Measurements from ENCODE around the gene NHERF1. TPM values are rescaled to one million over a fixed set of nuclear protein-coding genes. Genes with fewer than 3 reads are reported as not detected.

Gene NHERF1
- total and polyA plus RNA-seq, 2 of the 8 experiments (the other 6 are each of a cell fraction or from before 2014, with no cell fraction given), result 92.9 to 99.2 TPM

Small RNAs within 50 kb of the gene (microRNA-seq; reads per million reads assigned to microRNA genes)
- 12.8 to 14.3 reads per million in 2 experiments for gene MIR3615 (ENCODE audit: borderline microRNAs expressed in 2 of 2, borderline number of aligned reads in 2 of 2, borderline replicate concordance in 1 of 2)

Other genes with a start within 250 kb of the NHERF1 start
- gene CD300LB, start 217.2 kb upstream of the NHERF1 start, total RNA-seq (2021; fragmentation: NEBNext Ultra II Directional; extraction: Animal tissue kit (Norgen Biotek cat#: 25700)), result not detected in 2 replicates
- not detected in 2 replicates for gene CD300LB, start 217.2 kb upstream of the NHERF1 start, polyA plus RNA-seq (2011; rRNA removed)
- not detected in 2 replicates for gene CD300C, start 202.5 kb upstream of the NHERF1 start, total RNA-seq (2021; fragmentation: NEBNext Ultra II Directional; extraction: Animal tissue kit (Norgen Biotek cat#: 25700))
- gene CD300C, start 202.5 kb upstream of the NHERF1 start, polyA plus RNA-seq (2011; rRNA removed), result not detected in 2 replicates
- gene CD300H, start 181.1 kb upstream of the NHERF1 start, total RNA-seq (2021; fragmentation: NEBNext Ultra II Directional; extraction: Animal tissue kit (Norgen Biotek cat#: 25700)), result not detected in 2 replicates
- gene CD300H, start 181.1 kb upstream of the NHERF1 start, polyA plus RNA-seq (2011; rRNA removed), result not detected in 2 replicates
- not detected in 2 replicates for gene CD300LD, start 156.3 kb upstream of the NHERF1 start, total RNA-seq (2021; fragmentation: NEBNext Ultra II Directional; extraction: Animal tissue kit (Norgen Biotek cat#: 25700))
- not detected in 2 replicates for gene CD300LD, start 156.3 kb upstream of the NHERF1 start, polyA plus RNA-seq (2011; rRNA removed)
- not detected in 2 replicates for gene CD300E, start 124.9 kb upstream of the NHERF1 start, total RNA-seq (2021; fragmentation: NEBNext Ultra II Directional; extraction: Animal tissue kit (Norgen Biotek cat#: 25700))
- not detected in 2 replicates for gene CD300E, start 124.9 kb upstream of the NHERF1 start, polyA plus RNA-seq (2011; rRNA removed)
- not detected in 2 replicates for gene CD300LF, start 35.7 kb upstream of the NHERF1 start, total RNA-seq (2021; fragmentation: NEBNext Ultra II Directional; extraction: Animal tissue kit (Norgen Biotek cat#: 25700))
- not detected in 2 replicates for gene CD300LF, start 35.7 kb upstream of the NHERF1 start, polyA plus RNA-seq (2011; rRNA removed)
- gene RAB37, start 11.4 kb upstream of the NHERF1 start, total RNA-seq (2021; fragmentation: NEBNext Ultra II Directional; extraction: Animal tissue kit (Norgen Biotek cat#: 25700)), result 5.2 and 5.5 TPM in 2 replicates
- gene RAB37, start 11.4 kb upstream of the NHERF1 start, polyA plus RNA-seq (2011; rRNA removed), result 6.1 and 6.6 TPM in 2 replicates
- 40.6 and 42.7 TPM in 2 replicates for gene NAT9, start 27.7 kb downstream of the NHERF1 start, total RNA-seq (2021; fragmentation: NEBNext Ultra II Directional; extraction: Animal tissue kit (Norgen Biotek cat#: 25700))
- 32.3 and 42.4 TPM in 2 replicates for gene NAT9, start 27.7 kb downstream of the NHERF1 start, polyA plus RNA-seq (2011; rRNA removed)
- 0.07 TPM in 1 of 2 replicates, not detected in the other for gene GRIN2C, start 111.3 kb downstream of the NHERF1 start, total RNA-seq (2021; fragmentation: NEBNext Ultra II Directional; extraction: Animal tissue kit (Norgen Biotek cat#: 25700))
- gene GRIN2C, start 111.3 kb downstream of the NHERF1 start, polyA plus RNA-seq (2011; rRNA removed), result 0.06 and 0.11 TPM in 2 replicates
- gene FDXR, start 124.4 kb downstream of the NHERF1 start, total RNA-seq (2021; fragmentation: NEBNext Ultra II Directional; extraction: Animal tissue kit (Norgen Biotek cat#: 25700)), result 24.2 and 25.6 TPM in 2 replicates
- gene FDXR, start 124.4 kb downstream of the NHERF1 start, polyA plus RNA-seq (2011; rRNA removed), result 31.4 and 44.0 TPM in 2 replicates
- gene FADS6, start 145.0 kb downstream of the NHERF1 start, total RNA-seq (2021; fragmentation: NEBNext Ultra II Directional; extraction: Animal tissue kit (Norgen Biotek cat#: 25700)), result 0.56 and 0.80 TPM in 2 replicates
- 2.5 and 2.6 TPM in 2 replicates for gene FADS6, start 145.0 kb downstream of the NHERF1 start, polyA plus RNA-seq (2011; rRNA removed)
- 1.6 and 1.7 TPM in 2 replicates for gene USH1G, start 174.6 kb downstream of the NHERF1 start, total RNA-seq (2021; fragmentation: NEBNext Ultra II Directional; extraction: Animal tissue kit (Norgen Biotek cat#: 25700))
- gene USH1G, start 174.6 kb downstream of the NHERF1 start, polyA plus RNA-seq (2011; rRNA removed), result 4.3 and 5.0 TPM in 2 replicates
- gene OTOP2, start 175.6 kb downstream of the NHERF1 start, total RNA-seq (2021; fragmentation: NEBNext Ultra II Directional; extraction: Animal tissue kit (Norgen Biotek cat#: 25700)), result not detected in 2 replicates
- gene OTOP2, start 175.6 kb downstream of the NHERF1 start, polyA plus RNA-seq (2011; rRNA removed), result 0.23 and 0.27 TPM in 2 replicates
- not detected in 2 replicates for gene OTOP3, start 187.3 kb downstream of the NHERF1 start, total RNA-seq (2021; fragmentation: NEBNext Ultra II Directional; extraction: Animal tissue kit (Norgen Biotek cat#: 25700))
- gene OTOP3, start 187.3 kb downstream of the NHERF1 start, polyA plus RNA-seq (2011; rRNA removed), result 0.05 and 0.09 TPM in 2 replicates
- gene HID1, start 224.1 kb downstream of the NHERF1 start, total RNA-seq (2021; fragmentation: NEBNext Ultra II Directional; extraction: Animal tissue kit (Norgen Biotek cat#: 25700)), result 13.8 and 15.1 TPM in 2 replicates
- 25.9 and 36.3 TPM in 2 replicates for gene HID1, start 224.1 kb downstream of the NHERF1 start, polyA plus RNA-seq (2011; rRNA removed)
- gene CDR2L, start 239.0 kb downstream of the NHERF1 start, total RNA-seq (2021; fragmentation: NEBNext Ultra II Directional; extraction: Animal tissue kit (Norgen Biotek cat#: 25700)), result 38.1 and 40.5 TPM in 2 replicates
- gene CDR2L, start 239.0 kb downstream of the NHERF1 start, polyA plus RNA-seq (2011; rRNA removed), result 20.4 and 26.8 TPM in 2 replicates

Measured in H1 (cell line).